H1 (cell line): Measurements from ENCODE around the gene GDF15. TPM values are rescaled to one million over a fixed set of nuclear protein-coding genes. Genes with fewer than 3 reads are reported as not detected.

Experiments
- CTCF ChIA-PET: fragments of 300-600 bp; sonication (Branson Sonifier 250); formaldehyde crosslinking; loops from one replicate; lab custom pipeline; 2021; ENCODE audit not compliant: partially characterized antibody; lab: Charles Lee
- POLR2A ChIA-PET: fragments of 300-600 bp; sonication (Branson Sonifier 250); formaldehyde crosslinking; loops from one replicate; lab custom pipeline; 2021; ENCODE audit warnings: inconsistent platforms; ENCODE audit not compliant: partially characterized antibody; lab: Charles Lee
- DNase-seq, 2 experiments: peaks; one replicate each; pipeline versions ENCODE4 v3.0.0 to v3.0.0-alpha.2; 2010 to 2022; ENCODE audit warnings: low spot score in 2 of 2, low read depth in 1 of 2, mixed read lengths in 1 of 2
- FAIRE-seq: peaks from 2 replicates; lab custom pipeline; 2011; peaks lifted over from hg19 to GRCh38; lab: Jason Lieb, UNC
- H2AFZ ChIP-seq: 2 replicates; pipeline ENCODE4 v1.8.1; 2012; ENCODE audit warnings: low read length, inconsistent platforms
- H2AK5ac ChIP-seq: 2 replicates; pipeline ENCODE4 v1.6.1; 2013; ENCODE audit warnings: low read depth, low read length
- H2BK120ac ChIP-seq: replicated peaks from 2 replicates; pipeline ENCODE3; 2013; ENCODE audit warnings: low read depth, low read length, inconsistent platforms
- H2BK12ac ChIP-seq: 2 replicates; pipeline ENCODE4 v1.6.1; 2013; ENCODE audit warnings: low read depth, low read length
- H2BK15ac ChIP-seq: 2 replicates; pipeline ENCODE4 v1.6.1; 2013; ENCODE audit warnings: low read length
- H2BK20ac ChIP-seq: 2 replicates; pipeline ENCODE4 v1.6.1; 2013; ENCODE audit warnings: low read length
- H2BK5ac ChIP-seq: 2 replicates; pipeline ENCODE4 v1.6.1; 2013; ENCODE audit warnings: low read depth, low read length
- H3K14ac ChIP-seq: 2 replicates; pipeline ENCODE4 v1.6.1; 2013; ENCODE audit warnings: inconsistent platforms; ENCODE audit not compliant: insufficient read length
- H3K18ac ChIP-seq: 2 replicates; pipeline ENCODE4 v1.6.1; 2013; ENCODE audit warnings: low read length; ENCODE audit errors: extremely low read depth
- H3K23ac ChIP-seq: 2 replicates; pipeline ENCODE4 v1.6.1; 2013; ENCODE audit warnings: inconsistent platforms; ENCODE audit not compliant: insufficient read length
- H3K23me2 ChIP-seq: 2 replicates; pipeline ENCODE4 v1.6.1; 2013; ENCODE audit warnings: low read depth, low read length
- H3K27ac ChIP-seq: 2 replicates; pipeline ENCODE4 v1.6.1; 2011; ENCODE audit warnings: low read depth, low read length, inconsistent platforms
- H3K27me3 ChIP-seq, 4 experiments: replicated peaks in 1 of 4; 1 replicate in 1 of 4; 2 replicates in 3 of 4; pipeline versions ENCODE4 v1.6.1 to v1.8.1; 2011 to 2013; ENCODE audit warnings: low read length in 3 of 4, mild to moderate bottlenecking in 3 of 4, inconsistent platforms in 2 of 4, mixed read lengths in 2 of 4, moderate library complexity in 1 of 4; ENCODE audit not compliant: control insufficient read depth in 3 of 4, insufficient read depth in 3 of 4; ENCODE audit errors: extremely low read depth in 1 of 4
- H3K36me3 ChIP-seq, 4 experiments: 2 replicates each; pipeline versions ENCODE4 v1.6.1 to v1.8.1; 2011 to 2013; ENCODE audit warnings: mild to moderate bottlenecking in 4 of 4, low read length in 3 of 4, moderate library complexity in 2 of 4, control low read depth in 1 of 4, inconsistent platforms in 1 of 4; ENCODE audit not compliant: insufficient read depth in 4 of 4, control insufficient read depth in 2 of 4
- H3K4ac ChIP-seq: replicated peaks from 2 replicates; pipeline ENCODE3; 2013; ENCODE audit warnings: low read length, low read depth, mixed read lengths, inconsistent platforms; ENCODE audit not compliant: insufficient read length
- H3K4me1 ChIP-seq, 4 experiments: replicated peaks in 1 of 4; 1 replicate in 1 of 4; 2 replicates in 3 of 4; pipeline versions ENCODE4 v1.6.1 to v1.8.1; 2011 to 2013; ENCODE audit warnings: low read length in 3 of 4, inconsistent platforms in 2 of 4, mixed read lengths in 1 of 4; ENCODE audit not compliant: insufficient read depth in 4 of 4, control insufficient read depth in 3 of 4
- H3K4me2 ChIP-seq, 2 experiments: 2 replicates each; pipeline versions ENCODE4 v1.6.1 to v1.8.1; 2011 to 2013; ENCODE audit warnings: low read depth in 2 of 2, low read length in 2 of 2, control low read depth in 1 of 2, inconsistent platforms in 1 of 2, mild to moderate bottlenecking in 1 of 2; ENCODE audit not compliant: insufficient read depth in 1 of 2
- H3K4me3 ChIP-seq, 4 experiments: fragments of 200-600, 300-600 bp in 1 of 4; sonication (generic), shearing (Covaris generic), sonication (Bioruptor Twin) in 1 of 4; 2 replicates each; pipeline versions ENCODE4 v1.5.1 to v1.8.1; 2011 to 2016; ENCODE audit warnings: low read length in 4 of 4, low read depth in 3 of 4, control low read depth in 2 of 4, inconsistent platforms in 2 of 4, mild to moderate bottlenecking in 2 of 4, mixed read lengths in 1 of 4, moderate library complexity in 1 of 4; ENCODE audit not compliant: insufficient read depth in 2 of 4; ENCODE audit errors: extremely low read depth in 1 of 4
- H3K56ac ChIP-seq: replicated peaks from 2 replicates; pipeline ENCODE3; 2013; ENCODE audit warnings: low read depth, mild to moderate bottlenecking, mixed read lengths, low read length, inconsistent platforms; ENCODE audit not compliant: insufficient read length
- H3K79me1 ChIP-seq: 2 replicates; pipeline ENCODE4 v1.6.1; 2013; ENCODE audit warnings: low read depth, low read length, control low read depth
- H3K79me2 ChIP-seq, 2 experiments: 2 replicates each; pipeline versions ENCODE4 v1.6.1 to v1.8.1; 2012 to 2013; ENCODE audit warnings: low read length in 2 of 2, mild to moderate bottlenecking in 2 of 2, inconsistent platforms in 1 of 2; ENCODE audit not compliant: insufficient read depth in 2 of 2, control insufficient read depth in 1 of 2
- H3K9ac ChIP-seq, 4 experiments: replicated peaks in 1 of 4; 1 replicate in 1 of 4; 2 replicates in 3 of 4; pipeline versions ENCODE4 v1.6.1 to v1.8.1; 2011 to 2013; ENCODE audit warnings: low read depth in 3 of 4, low read length in 3 of 4, control low read depth in 2 of 4, mild to moderate bottlenecking in 2 of 4, moderate library complexity in 2 of 4, inconsistent platforms in 1 of 4; ENCODE audit errors: extremely low read depth in 1 of 4
- H3K9me3 ChIP-seq, 2 experiments: 2 replicates each; pipeline versions ENCODE4 v1.6.1 to v1.8.1; 2012 to 2013; ENCODE audit warnings: mild to moderate bottlenecking in 2 of 2, moderate library complexity in 2 of 2, control low read depth in 1 of 2, inconsistent platforms in 1 of 2, low read depth in 1 of 2, low read length in 1 of 2, mixed read lengths in 1 of 2; ENCODE audit not compliant: insufficient read depth in 2 of 2
- H4K20me1 ChIP-seq, 2 experiments: replicated peaks in 1 of 2; 2 replicates each; pipeline versions ENCODE3 to v1.8.1; 2011 to 2013; ENCODE audit warnings: inconsistent platforms in 2 of 2, low read length in 2 of 2, mild to moderate bottlenecking in 1 of 2; ENCODE audit not compliant: insufficient read depth in 2 of 2, control insufficient read depth in 1 of 2
- H4K5ac ChIP-seq: 2 replicates; pipeline ENCODE4 v1.6.1; 2013; ENCODE audit warnings: low read length, low read depth, mixed read lengths, inconsistent platforms; ENCODE audit not compliant: insufficient read length
- H4K8ac ChIP-seq: 2 replicates; pipeline ENCODE4 v1.8.0; 2013; ENCODE audit warnings: mild to moderate bottlenecking, moderate library complexity, low read length, inconsistent platforms; ENCODE audit not compliant: insufficient read depth; ENCODE audit errors: extremely low read depth
- H4K91ac ChIP-seq: replicated peaks from 2 replicates; pipeline ENCODE3; 2013; ENCODE audit warnings: low read length, mixed read lengths, inconsistent platforms; ENCODE audit not compliant: insufficient read length
- CBX8 ChIP-seq: fragments of 300-800, 300-1000 bp; sonication (generic); IDR thresholded peaks from 2 replicates; pipeline ENCODE4 v1.7.1; 2016; ENCODE audit warnings: low read depth, low read length, borderline replicate concordance
- CHD1 ChIP-seq: IDR thresholded peaks from 2 replicates; pipeline ENCODE4 v1.6.1; 2012; ENCODE audit warnings: low read depth, low read length, improper control_type of control experiment
- CREB1 ChIP-seq: IDR thresholded peaks from 2 replicates; pipeline ENCODE4 v1.6.1; 2012; ENCODE audit warnings: inconsistent platforms
- CTCF ChIP-seq, 3 experiments: IDR thresholded peaks; 1 replicate in 2 of 3; 2 replicates in 1 of 3; pipeline versions ENCODE4 v1.5.1 to v1.6.1; 2011; ENCODE audit warnings: low read length in 3 of 3, mild to moderate bottlenecking in 3 of 3, inconsistent platforms in 2 of 3, low read depth in 1 of 3, moderate library complexity in 1 of 3; ENCODE audit not compliant: insufficient read depth in 1 of 3; ENCODE audit errors: control extremely low read depth in 1 of 3
- JUN ChIP-seq: IDR thresholded peaks from 2 replicates; pipeline ENCODE4 v1.6.1; 2011; ENCODE audit warnings: low read depth, mild to moderate bottlenecking, improper control_type of control experiment, low read length
- POLR2A ChIP-seq, 2 experiments: IDR thresholded peaks; 1 replicate in 1 of 2; 2 replicates in 1 of 2; pipeline ENCODE4 v1.6.1; 2011; ENCODE audit warnings: low read depth in 2 of 2, low read length in 2 of 2, mild to moderate bottlenecking in 2 of 2; ENCODE audit errors: control extremely low read depth in 1 of 2
- RBBP5 ChIP-seq: IDR thresholded peaks from 2 replicates; pipeline ENCODE4 v1.7.1; 2012; ENCODE audit warnings: low read depth, mild to moderate bottlenecking, inconsistent platforms, low read length, moderate library complexity, borderline replicate concordance
- SP1 ChIP-seq: IDR thresholded peaks from 2 replicates; pipeline ENCODE4 v1.6.1; 2011; ENCODE audit warnings: low read depth, low read length
- SRF ChIP-seq: IDR thresholded peaks from 2 replicates; pipeline ENCODE4 v1.6.1; 2011; ENCODE audit warnings: mild to moderate bottlenecking, low read depth, low read length, moderate library complexity
- WGBS, 2 experiments: shearing (Covaris generic) in 1 of 2; methylation state at CpG; one replicate each; pipeline versions ENCODE4 v1.1.6 to v1.1.7; 2013 to 2015; ENCODE audit warnings: low lambda C conversion rate in 2 of 2, mixed read lengths in 2 of 2, inconsistent platforms in 1 of 2, low coverage in 1 of 2, missing lambda C conversion rate in 1 of 2; ENCODE audit not compliant: insufficient replicate concordance in 2 of 2, insufficient coverage in 1 of 2, insufficient read length in 1 of 2; ENCODE audit errors: extremely low coverage in 1 of 2, missing lambda C conversion rate in 1 of 2; 5-methylcytosine and 5-hydroxymethylcytosine counted together
- polyA plus RNA-seq, 7 experiments: library from polyadenylated mRNA; depleted of rRNA in 3 of 7; stranded (reverse) in 5 of 7; unstranded in 2 of 7; fragments of >200 nt in 5 of 7; fragments of 200-250 nt in 2 of 7; gene quantifications; 1 replicate in 5 of 7; 2 replicates in 1 of 7; 4 replicates in 1 of 7; pipeline versions ENCODE4 v1.2.1 to v1.2.3, GENCODE V29; 2011 to 2013; ENCODE audit warnings: missing spikeins in 2 of 7, mixed read lengths in 2 of 7
- total RNA-seq: library from RNA; stranded (reverse); fragmentation: NEBNext Ultra II Directional; extraction: Animal tissue kit (Norgen Biotek cat#: 25700); gene quantifications from 2 replicates; pipeline ENCODE4 v1.2.1, GENCODE V29; 2021

GDF15 gene
- total and polyA plus RNA-seq, 2 of the 8 experiments (the other 6 are each of a cell fraction or from before 2014, with no cell fraction given), result 4.1 to 8.5 TPM

GRCh38 chr19:18436671-18437490 lies 50.9 kb downstream of the GDF15 start:
- Histone ChIP-seq H2BK120ac (no peak overlapping the region), H3K27ac (peak overlapping the region; percentile 58; the same call in 1 of the 2 replicates), H4K20me1 (peaks cover 0 to 15% of the 10 kb centered on the region in 2 experiments), H3K27me3 (no peaks in the 10 kb centered on the region; a peak in 1 of 7 replicates), H3K4me1 (peaks cover 5 to 39% (median 26%) of the 10 kb centered on the region in 4 experiments), H3K79me1 (no peaks in the 10 kb centered on the region; the same call in 1 of the 2 replicates), H3K9me3 (no peaks in the 10 kb centered on the region), H2BK20ac (no peak overlapping the region), H3K79me2 (no peaks in the 10 kb centered on the region), H3K4me3 (peak overlapping the region; percentile 62 to 94 (median 78)), H2BK5ac (peak overlapping the region; percentile 96), H3K18ac (peak overlapping the region; percentile 98), H2AFZ (no peak overlapping the region), H3K4me2 (peak overlapping the region; percentile 80 to 99), H3K4ac (peak overlapping the region; percentile 85), H3K9ac (peak overlapping the region in 3 of 4 experiments; percentile 37 to 66 (median 51); a peak in 5 of 7 replicates), H3K23me2 (peaks cover 15% of the 10 kb centered on the region; the same call in 1 of the 2 replicates), H3K23ac (no peak overlapping the region), H2BK15ac (0 out of 2 replicates have a peak overlapping the region, but pooled peaks have one; percentile 72), H3K56ac (peak overlapping the region; percentile 59), H4K5ac (peak overlapping the region; percentile 89), H3K14ac (no peak overlapping the region), H2AK5ac (no peak overlapping the region), H4K8ac (peak overlapping the region; percentile 57; the same call in 1 of the 2 replicates), H3K36me3 (peaks cover 2 to 13% (median 7%) of the 10 kb centered on the region in 4 experiments; a peak in 4 of 8 replicates), H4K91ac (peak overlapping the region; percentile 95), H2BK12ac (peak overlapping the region; percentile 7; the same call in 1 of the 2 replicates)
- DNase-seq (peak in 1 of 2 experiments; percentile 92), FAIRE-seq (no peak)
- 23% methylated on average over 39 of the region's 67 CpGs; no CpG with 5 or more reads in 1 of the 2 experiments for WGBS, 2 experiments
- ChIA-PET POLR2A (interaction anchor here (0.6 to 6.7 kb wide), 8 partner anchors 9 to 1079 kb away, joined by 3 to 65 read pairs (median 4); partner anchors contain the start of genes JUND, SSBP4 and TSSK6), CTCF (interaction anchor here (0.6 to 1.6 kb wide), 3 partner anchors 13 to 152 kb away, joined by 4 to 5 read pairs (median 5); partner anchors contain the start of gene REX1BD)
- TF ChIP-seq CREB1 (no peak), SRF (no peak), CTCF (IDR thresholded peaks at IDR 0.05; ENCODE audit: control extremely low read depth in 1 of 3, insufficient read depth in 1 of 3, low read depth in 1 of 3, low read length in 3 of 3) (no peak), JUN (no peak), RBBP5 (peak; percentile 23; the same call in 1 of the 2 replicates), CBX8 (no peak), CHD1 (no peak), SP1 (no peak), POLR2A (IDR thresholded peaks at IDR 0.05; ENCODE audit: control extremely low read depth in 1 of 2, low read depth in 2 of 2, low read length in 2 of 2) (peak in 1 of 2 experiments; percentile 33; a peak in 2 of 3 replicates)
